ENCODE data around the gene LCOR. TPM values are rescaled to one million over a fixed set of nuclear protein-coding genes. Genes with fewer than 3 reads are reported as not detected.

Gene LCOR
- 27.9 to 37.2 TPM (median 29.4 TPM) in 3 replicates for total RNA-seq
- long read RNA-seq, partial matches to known transcripts = 1 of 5 reads
- long read RNA-seq, other reads (novel, unspliced or antisense) = 4 of 5 reads

- Mint-ChIP-seq H3K36me3 (ENCODE audit: low read depth) (no peaks in the 10 kb centered on the region), H3K9me3 (ENCODE audit: low read depth) (no peaks in the 10 kb centered on the region), H3K4me1 (ENCODE audit: low read depth) (peaks cover 45% of the 10 kb centered on the region), H3K27ac (ENCODE audit: unreplicated experiment) (peak within 1 kb of the TSS; percentile 94), H3K4me3 (ENCODE audit: unreplicated experiment) (peak within 1 kb of the TSS; percentile 81), H3K27me3 (ENCODE audit: low read depth) (no peaks in the 10 kb centered on the region)
- TF ChIP-seq, protein P1, sequence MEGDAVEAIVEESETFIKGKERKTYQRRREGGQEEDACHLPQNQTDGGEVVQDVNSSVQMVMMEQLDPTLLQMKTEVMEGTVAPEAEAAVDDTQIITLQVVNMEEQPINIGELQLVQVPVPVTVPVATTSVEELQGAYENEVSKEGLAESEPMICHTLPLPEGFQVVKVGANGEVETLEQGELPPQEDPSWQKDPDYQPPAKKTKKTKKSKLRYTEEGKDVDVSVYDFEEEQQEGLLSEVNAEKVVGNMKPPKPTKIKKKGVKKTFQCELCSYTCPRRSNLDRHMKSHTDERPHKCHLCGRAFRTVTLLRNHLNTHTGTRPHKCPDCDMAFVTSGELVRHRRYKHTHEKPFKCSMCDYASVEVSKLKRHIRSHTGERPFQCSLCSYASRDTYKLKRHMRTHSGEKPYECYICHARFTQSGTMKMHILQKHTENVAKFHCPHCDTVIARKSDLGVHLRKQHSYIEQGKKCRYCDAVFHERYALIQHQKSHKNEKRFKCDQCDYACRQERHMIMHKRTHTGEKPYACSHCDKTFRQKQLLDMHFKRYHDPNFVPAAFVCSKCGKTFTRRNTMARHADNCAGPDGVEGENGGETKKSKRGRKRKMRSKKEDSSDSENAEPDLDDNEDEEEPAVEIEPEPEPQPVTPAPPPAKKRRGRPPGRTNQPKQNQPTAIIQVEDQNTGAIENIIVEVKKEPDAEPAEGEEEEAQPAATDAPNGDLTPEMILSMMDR (IDR thresholded peaks at IDR 0.05) = no peak
- DNase-seq (ENCODE audit: low spot score) = peak; percentile 92
These were observed at the start of gene LCOR for GRCh38 chr10:96831867-96832720. TSS of gene LCOR (plus strand) at chr10:96832298. CDS start at chr10:96949058, 116,760 bp downstream.

GRCh38 chr10:96784253-96784652, 47.8 kb upstream of the LCOR start:
- Mint-ChIP-seq H3K4me3 (ENCODE audit: unreplicated experiment) (no peak overlapping the region), H3K27me3 (ENCODE audit: low read depth) (no peaks in the 10 kb centered on the region), H3K36me3 (ENCODE audit: low read depth) (no peaks in the 10 kb centered on the region), H3K27ac (ENCODE audit: unreplicated experiment) (no peak overlapping the region), H3K9me3 (ENCODE audit: low read depth) (peaks cover 3% of the 10 kb centered on the region), H3K4me1 (ENCODE audit: low read depth) (no peaks in the 10 kb centered on the region)
- DNase-seq (ENCODE audit: low spot score) = no peak
- TF ChIP-seq, protein P1 (IDR thresholded peaks at IDR 0.05) = no peak

- H3K27me3 Mint-ChIP-seq (ENCODE audit: low read depth) = peaks cover 22% of the 10 kb centered on the region
- peaks cover 3% of the 10 kb centered on the region for H3K36me3 Mint-ChIP-seq (ENCODE audit: low read depth)
- peaks cover 3% of the 10 kb centered on the region for H3K9me3 Mint-ChIP-seq (ENCODE audit: low read depth)
- H3K4me3 Mint-ChIP-seq (ENCODE audit: unreplicated experiment) = no peak overlapping the region
- TF ChIP-seq, protein P1 (IDR thresholded peaks at IDR 0.05) = no peak
- DNase-seq (ENCODE audit: low spot score) = no peak
- no peak overlapping the region for H3K27ac Mint-ChIP-seq (ENCODE audit: unreplicated experiment)
- peaks cover 1% of the 10 kb centered on the region for H3K4me1 Mint-ChIP-seq (ENCODE audit: low read depth)
These were observed 42.5 kb upstream of the LCOR start for GRCh38 chr10:96789571-96790108.

GRCh38 chr10:96791902-96792301, 40.2 kb upstream of the LCOR start:
- Mint-ChIP-seq H3K36me3 (ENCODE audit: low read depth) (peaks cover 3% of the 10 kb centered on the region), H3K4me3 (ENCODE audit: unreplicated experiment) (no peak overlapping the region), H3K27ac (ENCODE audit: unreplicated experiment) (no peak overlapping the region), H3K27me3 (ENCODE audit: low read depth) (peaks cover 22% of the 10 kb centered on the region), H3K9me3 (ENCODE audit: low read depth) (peaks cover 3% of the 10 kb centered on the region), H3K4me1 (ENCODE audit: low read depth) (peaks cover 4% of the 10 kb centered on the region)
- TF ChIP-seq, protein P1 (IDR thresholded peaks at IDR 0.05) = no peak
- DNase-seq (ENCODE audit: low spot score) = no peak

GRCh38 chr10:96794836-96795733, 37.0 kb upstream of the LCOR start:
- TF ChIP-seq, protein P1 (IDR thresholded peaks at IDR 0.05) = no peak
- Mint-ChIP-seq H3K36me3 (ENCODE audit: low read depth) (peaks cover 3% of the 10 kb centered on the region), H3K4me1 (ENCODE audit: low read depth) (peaks cover 4% of the 10 kb centered on the region), H3K9me3 (ENCODE audit: low read depth) (no peaks in the 10 kb centered on the region), H3K4me3 (ENCODE audit: unreplicated experiment) (no peak overlapping the region), H3K27me3 (ENCODE audit: low read depth) (peaks cover 20% of the 10 kb centered on the region), H3K27ac (ENCODE audit: unreplicated experiment) (no peak overlapping the region)
- DNase-seq (ENCODE audit: low spot score) = no peak
